OCI-LY7 (cell line): ENCODE measurements around the gene FBXO9. TPM values are rescaled to one million over a fixed set of nuclear protein-coding genes. Genes with fewer than 3 reads are reported as not detected.

Experiments
- BruUV-seq: library from RNA; stranded (reverse); fragments of 400-500 nt; replicated peaks from 2 replicates; lab custom pipeline; 2021; lab: Mats Ljungman, UMichigan
- CTCF ChIA-PET: fragments of 300-600 bp; sonication (Branson Sonifier 250); formaldehyde crosslinking; loops from one replicate; lab custom pipeline; 2022; ENCODE audit warnings: antibody characterized with exemption; ENCODE audit not compliant: unreplicated experiment; lab: Charles Lee
- POLR2A ChIA-PET: fragments of 300-600 bp; sonication (Branson Sonifier 250); formaldehyde crosslinking; loops from one replicate; lab custom pipeline; 2022; ENCODE audit warnings: antibody characterized with exemption; lab: Charles Lee
- DNase-seq: peaks from one replicate; pipeline ENCODE4 v3.0.0-alpha.2; 2015; ENCODE audit warnings: low spot score
- H2AFZ ChIP-seq: fragments of 200-600 bp; sonication (generic), shearing (Covaris generic); 2 replicates; pipeline ENCODE4 v1.6.1; 2014; ENCODE audit warnings: mild to moderate bottlenecking, antibody characterized with exemption, low read length, moderate library complexity
- H3K27ac ChIP-seq: fragments of 200-600 bp; sonication (generic); 2 replicates; pipeline ENCODE4 v1.5.1; 2014; ENCODE audit warnings: mixed run types, low read depth, mild to moderate bottlenecking, moderate library complexity, low read length, inconsistent platforms; ENCODE audit not compliant: poor library complexity, severe bottlenecking
- H3K36me3 ChIP-seq: fragments of 200-600 bp; sonication (generic); 2 replicates; pipeline ENCODE4 v1.6.1; 2014; ENCODE audit warnings: mild to moderate bottlenecking, antibody characterized with exemption, low read length, moderate library complexity, mixed read lengths; ENCODE audit not compliant: insufficient read depth
- H3K4me1 ChIP-seq: fragments of 200-600 bp; sonication (generic); 2 replicates; pipeline ENCODE4 v1.5.1; 2014; ENCODE audit warnings: mild to moderate bottlenecking, low read length; ENCODE audit not compliant: insufficient read depth, poor library complexity, severe bottlenecking
- H3K4me2 ChIP-seq: fragments of 200-600 bp; sonication (generic); 2 replicates; pipeline ENCODE4 v1.6.1; 2014; ENCODE audit warnings: mild to moderate bottlenecking, low read length
- H3K4me3 ChIP-seq: fragments of 200-600 bp; sonication (generic); 2 replicates; pipeline ENCODE4 v1.5.1; 2014; ENCODE audit warnings: mild to moderate bottlenecking, low read depth, low read length; ENCODE audit not compliant: poor library complexity, severe bottlenecking
- H3K79me2 ChIP-seq: fragments of 200-600 bp; sonication (generic); 2 replicates; pipeline ENCODE4 v1.6.1; 2016; ENCODE audit warnings: low read depth, mild to moderate bottlenecking, low read length, moderate library complexity, mixed read lengths; ENCODE audit not compliant: insufficient read depth
- H3K9me2 ChIP-seq: fragments of 200-600 bp; sonication (generic); 2 replicates; pipeline ENCODE4 v1.6.1; 2016; ENCODE audit warnings: mild to moderate bottlenecking, low read length, mixed read lengths; ENCODE audit not compliant: insufficient read depth
- H3K9me3 ChIP-seq: fragments of 200-600 bp; sonication (generic); 2 replicates; pipeline ENCODE4 v1.6.1; 2014; ENCODE audit warnings: mild to moderate bottlenecking, mixed run types, low read length, mixed read lengths
- H4K20me1 ChIP-seq: fragments of 200-600 bp; sonication (generic); 2 replicates; pipeline ENCODE4 v1.6.1; 2014; ENCODE audit warnings: mild to moderate bottlenecking, antibody characterized with exemption, low read length, moderate library complexity, mixed read lengths; ENCODE audit not compliant: insufficient read depth
- EZH2phosphoT487 ChIP-seq: fragments of 200-600 bp; sonication (generic); IDR thresholded peaks from 2 replicates; pipeline ENCODE4 v1.6.1; 2018; ENCODE audit warnings: low read depth, borderline replicate concordance, mild to moderate bottlenecking, mixed run types, antibody characterized with exemption, low read length, moderate library complexity, mixed read lengths
- intact Hi-C: fragments of 100-400 bp; cut with micrococcal nuclease; formaldehyde crosslinking; loops from one replicate; pipeline ENCODE4 v1.10.0; 2022; ENCODE audit not compliant: unreplicated experiment
- total RNA-seq, 2 experiments: library from RNA; depleted of rRNA in 1 of 2; stranded (reverse); fragments of >200 nt in 1 of 2; shearing (Covaris generic) in 1 of 2; gene quantifications; 2 replicates each; pipeline ENCODE4 v1.2.3, GENCODE V29; 2014 to 2022
- TF ChIP-seq, protein P1 (sequence below): fragments of 200-600 bp; sonication (generic); conservative IDR thresholded peaks from 2 replicates; pipeline ENCODE4 v1.5.1; 2014; ENCODE audit warnings: mild to moderate bottlenecking, antibody characterized with exemption, low read length, moderate library complexity, mixed read lengths

The FBXO9 gene
- total RNA-seq, 2 experiments from 2014 or later, result 23.5 to 67.7 TPM

DNA sequence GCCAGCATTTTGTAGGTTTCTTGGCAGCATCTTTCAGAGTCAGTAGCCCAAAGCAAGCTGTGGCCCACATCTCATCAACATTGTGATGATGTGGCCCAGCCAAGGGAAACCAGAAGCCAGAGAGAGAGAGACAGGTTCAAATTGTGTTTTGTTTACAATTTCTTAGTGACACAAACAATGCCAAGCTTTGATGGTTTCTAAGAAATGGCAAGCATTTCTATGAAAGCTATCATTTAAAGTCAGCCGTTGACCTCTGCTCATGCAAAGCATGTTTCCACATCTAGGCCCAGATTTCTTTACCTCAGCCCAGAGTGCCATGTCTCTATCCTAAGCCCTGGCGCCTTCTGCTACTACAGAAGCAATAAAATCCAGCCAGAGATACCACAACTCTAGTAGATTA, 50.5 kb downstream of the FBXO9 start:
- H3K4me2 ChIP-seq, result no peak overlapping the region
- no peaks in the 10 kb centered on the region for H3K36me3 ChIP-seq
- TF ChIP-seq, protein P1, sequence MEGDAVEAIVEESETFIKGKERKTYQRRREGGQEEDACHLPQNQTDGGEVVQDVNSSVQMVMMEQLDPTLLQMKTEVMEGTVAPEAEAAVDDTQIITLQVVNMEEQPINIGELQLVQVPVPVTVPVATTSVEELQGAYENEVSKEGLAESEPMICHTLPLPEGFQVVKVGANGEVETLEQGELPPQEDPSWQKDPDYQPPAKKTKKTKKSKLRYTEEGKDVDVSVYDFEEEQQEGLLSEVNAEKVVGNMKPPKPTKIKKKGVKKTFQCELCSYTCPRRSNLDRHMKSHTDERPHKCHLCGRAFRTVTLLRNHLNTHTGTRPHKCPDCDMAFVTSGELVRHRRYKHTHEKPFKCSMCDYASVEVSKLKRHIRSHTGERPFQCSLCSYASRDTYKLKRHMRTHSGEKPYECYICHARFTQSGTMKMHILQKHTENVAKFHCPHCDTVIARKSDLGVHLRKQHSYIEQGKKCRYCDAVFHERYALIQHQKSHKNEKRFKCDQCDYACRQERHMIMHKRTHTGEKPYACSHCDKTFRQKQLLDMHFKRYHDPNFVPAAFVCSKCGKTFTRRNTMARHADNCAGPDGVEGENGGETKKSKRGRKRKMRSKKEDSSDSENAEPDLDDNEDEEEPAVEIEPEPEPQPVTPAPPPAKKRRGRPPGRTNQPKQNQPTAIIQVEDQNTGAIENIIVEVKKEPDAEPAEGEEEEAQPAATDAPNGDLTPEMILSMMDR, result no peak
- no peak for TF ChIP-seq EZH2phosphoT487
- no peak for DNase-seq
- CTCF ChIA-PET, result no interaction called here
- BruUV-seq, result no TSS peak
- intact Hi-C loops, result no loop called here
- H3K4me1 ChIP-seq, result no peaks in the 10 kb centered on the region
- POLR2A ChIA-PET, result interaction anchor here (0.9 kb wide), 1 partner anchor 544 kb away, joined by 3 read pairs; no protein-coding TSS in a partner anchor
- no peaks in the 10 kb centered on the region for H4K20me1 ChIP-seq
- H3K4me3 ChIP-seq, result no peak overlapping the region
- H3K79me2 ChIP-seq, result no peaks in the 10 kb centered on the region
- H3K27ac ChIP-seq, result no peak overlapping the region
- no peak overlapping the region for H2AFZ ChIP-seq
- H3K9me3 ChIP-seq, result no peaks in the 10 kb centered on the region
- H3K9me2 ChIP-seq, result no peaks in the 10 kb centered on the region

DNA sequence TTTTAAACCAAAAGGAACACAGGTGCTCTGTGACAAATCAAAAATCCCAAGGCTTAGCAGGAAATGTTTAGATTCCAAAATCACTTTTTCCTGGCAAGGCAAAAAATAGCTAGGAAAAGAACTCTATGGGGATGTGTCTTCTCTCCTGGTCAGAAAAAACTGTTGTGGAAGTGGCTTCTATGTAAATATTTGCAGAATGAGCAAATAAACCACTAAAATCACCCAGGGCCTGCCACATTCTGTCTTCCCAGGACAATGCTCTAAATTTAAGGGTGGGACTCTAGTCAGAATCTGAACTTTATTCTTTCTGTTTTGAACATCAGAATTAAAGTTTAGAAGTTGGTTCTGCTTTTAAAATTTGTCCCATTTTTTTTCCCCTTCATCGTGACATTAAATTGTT, 54.1 kb downstream of the FBXO9 start:
- Histone ChIP-seq H3K27ac (no peak overlapping the region), H3K36me3 (no peaks in the 10 kb centered on the region), H3K79me2 (no peaks in the 10 kb centered on the region), H4K20me1 (no peaks in the 10 kb centered on the region), H2AFZ (no peak overlapping the region), H3K4me1 (no peaks in the 10 kb centered on the region), H3K4me2 (no peak overlapping the region), H3K4me3 (no peak overlapping the region), H3K9me2 (no peaks in the 10 kb centered on the region), H3K9me3 (no peaks in the 10 kb centered on the region)
- BruUV-seq, result no TSS peak
- DNase-seq, result no peak
- no peak for TF ChIP-seq EZH2phosphoT487
- TF ChIP-seq, protein P1, result no peak
- ChIA-PET POLR2A (no interaction called here), CTCF (no interaction called here)
- intact Hi-C loops, result no loop called here

DNA sequence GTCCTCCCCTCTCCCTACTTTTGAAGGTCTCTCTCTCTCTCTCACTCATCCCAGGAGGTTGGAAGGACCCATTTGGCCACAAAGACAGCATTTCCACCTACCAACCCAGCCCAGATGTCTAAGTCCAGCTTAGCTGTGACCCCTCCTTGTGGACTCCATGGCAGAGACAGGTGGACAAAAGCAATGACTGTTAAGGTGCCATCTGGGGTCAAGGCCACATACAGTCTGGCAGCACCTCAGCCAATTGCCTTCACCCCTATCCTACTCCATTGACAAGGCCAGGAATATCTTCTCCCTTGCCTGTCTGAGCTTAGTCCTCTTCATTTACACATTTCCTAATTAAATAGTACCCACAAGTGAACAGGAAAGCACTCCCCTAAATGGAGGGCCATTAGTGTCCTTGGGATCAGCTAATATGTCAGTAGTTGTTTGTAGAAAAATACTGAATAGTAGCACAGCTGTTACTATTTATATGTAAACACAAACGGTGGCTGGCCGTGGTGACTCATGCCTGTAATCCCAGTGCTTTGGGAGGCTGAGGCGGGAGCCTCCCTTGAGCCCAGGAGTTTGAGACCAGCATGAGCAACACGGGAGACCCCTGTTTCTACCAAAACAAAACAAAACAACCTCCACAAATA, 54.7 kb downstream of the FBXO9 start:
- no peak overlapping the region for H2AFZ ChIP-seq
- no peaks in the 10 kb centered on the region for H3K36me3 ChIP-seq
- CTCF ChIA-PET, result no interaction called here
- BruUV-seq, result no TSS peak
- POLR2A ChIA-PET, result interaction anchor here (1.0 kb wide), 1 partner anchor 489 kb away, joined by 3 read pairs; no protein-coding TSS in a partner anchor
- no peak overlapping the region for H3K27ac ChIP-seq
- no peak overlapping the region for H3K4me3 ChIP-seq
- TF ChIP-seq, protein P1, result no peak
- TF ChIP-seq EZH2phosphoT487, result no peak
- no peaks in the 10 kb centered on the region for H4K20me1 ChIP-seq
- no peak overlapping the region for H3K4me2 ChIP-seq
- DNase-seq, result no peak
- intact Hi-C loops, result no loop called here
- H3K9me3 ChIP-seq, result no peaks in the 10 kb centered on the region
- H3K4me1 ChIP-seq, result no peaks in the 10 kb centered on the region
- H3K79me2 ChIP-seq, result no peaks in the 10 kb centered on the region
- H3K9me2 ChIP-seq, result no peaks in the 10 kb centered on the region
